Measurements from ENCODE around the gene TRIM33.

Gene TRIM33

GRCh38 chr1:114347431-114348209 is 163.4 kb downstream of the TRIM33 start:
- no peak for DNase-seq

GRCh38 chr1:114346480-114347029 is 164.4 kb downstream of the TRIM33 start:
- peak; percentile 94 for DNase-seq

GRCh38 chr1:114345930-114346479 is 165.0 kb downstream of the TRIM33 start:
- DNase-seq: peak; percentile 19

GRCh38 chr1:114344656-114345055 is 166.3 kb downstream of the TRIM33 start:
- DNase-seq: no peak

All from NCI-H345 (cell line).